DMS53 (cell line): Measurements from ENCODE around the gene SERF2.
A peak's percentile ranks its signal among the peaks of the same experiment; 100 is the strongest.

Experiments
- DNase-seq: peaks from one replicate; lab custom pipeline; 2025; lab: John Stamatoyannopoulos, UW

The SERF2 gene

DNA sequence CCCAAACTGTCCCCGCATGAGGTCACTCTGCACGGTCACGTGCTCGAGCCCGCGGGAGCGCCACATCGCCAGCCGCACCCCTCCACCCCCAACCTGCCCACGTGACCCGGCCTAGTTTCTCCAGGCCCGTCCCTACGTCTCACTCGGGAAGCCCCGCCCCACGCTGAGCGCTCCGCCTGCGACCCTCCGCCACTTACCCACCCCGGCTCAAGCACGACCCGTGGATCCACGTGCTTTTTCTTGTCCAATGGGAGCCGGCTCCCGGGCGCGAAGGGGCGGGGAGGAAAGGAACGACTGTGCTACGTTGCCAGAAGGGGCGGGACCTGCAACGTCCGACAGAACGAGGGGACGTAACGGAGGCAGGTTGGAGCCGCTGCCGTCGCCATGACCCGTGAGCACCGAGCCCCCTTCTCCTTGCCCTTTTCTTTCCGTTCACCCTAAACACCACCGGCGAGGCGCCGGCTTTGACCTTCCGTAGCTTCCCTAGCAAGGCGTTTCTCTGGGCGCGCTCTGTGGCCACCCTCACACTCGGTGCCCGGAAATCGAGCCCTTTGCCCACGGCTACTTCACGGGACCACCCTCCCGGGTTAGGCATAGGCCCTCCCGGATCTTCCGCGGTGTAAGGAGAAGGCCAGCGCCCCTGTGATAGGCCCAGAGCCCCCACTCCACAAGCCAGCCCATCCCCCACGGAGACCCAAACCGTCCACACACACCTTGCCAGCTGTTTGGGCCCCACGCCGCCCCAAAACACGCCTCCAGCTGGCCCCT is at the start of gene SERF2:
TSS of gene SERF2 (plus strand) at position 328 of the 768 bp plus-strand sequence. CDS start at position 385, 57 bp downstream.
- peak; percentile 99 for DNase-seq

DNA sequence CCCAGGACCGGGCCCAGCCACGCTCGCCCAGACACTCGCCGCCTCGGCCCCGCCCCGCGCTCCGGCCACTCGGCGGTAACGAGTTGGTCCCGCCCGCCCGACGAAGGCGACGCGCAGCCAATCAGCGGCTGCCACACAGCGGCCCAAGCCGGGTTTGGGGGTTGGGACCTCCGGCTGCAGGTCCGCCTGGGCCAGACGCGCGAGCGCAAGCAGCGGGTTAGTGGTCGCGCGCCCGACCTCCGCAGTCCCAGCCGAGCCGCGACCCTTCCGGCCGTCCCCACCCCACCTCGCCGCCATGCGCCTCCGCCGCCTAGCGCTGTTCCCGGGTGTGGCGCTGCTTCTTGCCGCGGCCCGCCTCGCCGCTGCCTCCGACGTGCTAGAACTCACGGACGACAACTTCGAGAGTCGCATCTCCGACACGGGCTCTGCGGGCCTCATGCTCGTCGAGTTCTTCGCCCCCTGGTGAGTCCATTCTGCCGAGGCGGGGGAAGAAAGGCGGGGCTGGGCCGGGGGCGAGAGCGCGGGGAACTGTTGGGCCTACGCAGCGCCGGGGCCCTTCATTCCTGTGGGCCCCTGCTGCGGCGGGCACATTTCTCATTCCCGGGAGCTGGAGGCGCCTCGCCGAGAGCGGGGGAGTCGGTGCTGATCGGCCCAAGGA is 45.7 kb upstream of the SERF2 start, which contains the start of gene PDIA3:
TSS of gene PDIA3 (plus strand) at position 194 of the 658 bp plus-strand sequence. CDS start at position 296, 102 bp downstream.
- DNase-seq: peak; percentile 94

DNA sequence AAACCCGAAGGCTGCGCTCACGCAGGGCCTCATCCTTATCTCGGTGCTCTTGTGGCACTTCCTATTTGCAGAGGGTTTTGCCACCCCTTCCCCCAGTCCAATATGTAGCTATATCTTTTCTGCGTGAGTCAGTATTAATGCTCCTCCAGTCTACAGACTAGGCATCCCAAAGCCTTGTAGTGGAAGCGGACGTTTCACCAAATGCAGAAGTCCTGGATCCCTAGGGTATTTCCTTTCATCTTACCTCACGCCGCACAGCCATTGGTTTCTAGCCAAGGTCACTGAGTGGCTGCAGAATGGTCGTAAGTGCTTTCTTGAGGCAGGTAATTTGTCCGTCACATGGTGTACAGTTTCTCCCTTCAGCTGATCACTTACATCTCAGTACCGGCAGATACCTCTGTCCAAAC is 45.2 kb upstream of the SERF2 start:
- DNase-seq: peak; percentile 59

DNA sequence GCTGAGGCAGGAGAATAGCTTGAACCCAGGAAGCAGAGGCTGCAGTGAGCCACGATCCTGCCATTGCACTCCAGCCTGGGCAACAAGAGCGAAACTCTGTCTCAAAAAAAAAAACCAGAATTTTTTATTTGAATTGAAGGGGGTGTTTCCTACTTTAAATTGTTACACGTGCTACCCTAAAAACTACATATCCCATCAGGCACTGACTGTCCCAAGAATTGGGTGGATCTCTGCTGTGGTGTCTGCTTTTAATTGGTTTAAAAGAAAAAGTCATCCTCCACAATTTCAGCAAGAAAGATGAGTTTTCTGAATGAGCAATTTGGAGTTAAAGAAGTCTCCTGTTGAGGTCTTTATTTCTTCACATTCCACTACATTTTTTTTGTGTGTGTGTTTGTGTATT is 43.7 kb upstream of the SERF2 start:
- no peak for DNase-seq

DNA sequence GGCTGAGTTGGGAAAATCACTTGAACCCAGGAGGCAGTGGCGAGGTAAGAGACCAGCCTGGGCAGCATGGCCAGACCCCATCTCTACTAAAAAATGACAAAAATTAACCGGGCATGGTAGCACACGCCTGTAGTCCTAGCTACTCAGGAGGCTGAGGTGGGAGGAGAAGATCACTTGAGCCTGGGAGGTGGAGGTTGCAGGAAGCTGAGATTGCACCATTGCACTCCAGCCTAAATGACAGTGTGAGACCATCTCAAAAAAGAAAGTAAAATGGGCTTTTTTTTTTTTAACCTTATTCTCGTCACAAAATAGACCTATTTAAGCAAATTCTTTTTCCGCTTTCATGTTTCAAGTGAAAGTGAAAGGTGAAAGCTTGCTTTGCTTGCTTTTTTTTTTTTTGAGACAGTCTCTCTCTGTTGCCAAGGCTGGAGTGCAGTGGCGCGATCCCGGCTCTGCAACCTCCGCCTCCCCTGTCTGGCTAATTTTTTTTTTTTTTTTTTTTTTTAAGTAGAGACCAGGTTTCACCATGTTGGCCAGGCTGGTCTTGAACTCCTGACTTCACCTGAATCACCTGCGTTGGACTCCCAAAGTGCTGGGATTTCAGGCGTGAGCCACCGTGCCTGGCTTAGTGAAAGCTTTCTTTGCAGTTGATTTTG is 42.3 kb upstream of the SERF2 start:
- no peak for DNase-seq

DNA sequence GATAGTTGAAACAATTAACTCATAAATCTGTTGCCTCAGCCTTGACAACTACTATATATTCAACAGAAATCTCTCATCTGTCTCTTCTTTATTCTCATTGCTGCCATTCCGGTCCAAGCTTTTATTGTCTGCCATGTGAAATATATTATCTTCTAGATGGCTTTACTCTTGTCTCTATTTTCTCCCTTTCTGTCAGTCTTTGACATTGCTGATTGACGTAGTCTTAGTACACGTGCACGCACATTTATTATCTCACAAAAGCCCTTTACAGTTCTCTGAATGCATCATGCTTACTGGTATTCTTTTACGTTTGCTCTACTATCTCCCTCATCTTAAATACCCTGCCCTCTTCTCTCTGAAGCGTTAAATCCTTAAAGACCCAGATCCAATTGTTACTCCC is 40.2 kb upstream of the SERF2 start:
- DNase-seq: no peak

DNA sequence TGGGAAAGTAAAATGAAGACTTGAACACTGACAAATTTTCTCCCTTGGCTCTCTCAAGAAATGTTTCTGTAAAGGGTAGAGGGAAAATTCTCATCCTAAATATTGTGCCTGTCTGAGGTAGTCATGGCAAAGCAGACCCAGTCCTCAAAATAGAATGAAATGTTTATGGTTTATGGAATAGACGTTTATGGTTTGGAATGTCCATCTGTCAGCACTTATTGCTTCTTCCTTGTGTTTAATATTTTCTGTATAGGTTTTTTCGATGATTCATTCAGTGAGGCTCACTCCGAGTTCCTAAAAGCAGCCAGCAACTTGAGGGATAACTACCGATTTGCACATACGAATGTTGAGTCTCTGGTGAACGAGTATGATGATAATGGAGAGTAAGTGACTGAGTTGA is 29.3 kb upstream of the SERF2 start:
- DNase-seq: no peak

DNA sequence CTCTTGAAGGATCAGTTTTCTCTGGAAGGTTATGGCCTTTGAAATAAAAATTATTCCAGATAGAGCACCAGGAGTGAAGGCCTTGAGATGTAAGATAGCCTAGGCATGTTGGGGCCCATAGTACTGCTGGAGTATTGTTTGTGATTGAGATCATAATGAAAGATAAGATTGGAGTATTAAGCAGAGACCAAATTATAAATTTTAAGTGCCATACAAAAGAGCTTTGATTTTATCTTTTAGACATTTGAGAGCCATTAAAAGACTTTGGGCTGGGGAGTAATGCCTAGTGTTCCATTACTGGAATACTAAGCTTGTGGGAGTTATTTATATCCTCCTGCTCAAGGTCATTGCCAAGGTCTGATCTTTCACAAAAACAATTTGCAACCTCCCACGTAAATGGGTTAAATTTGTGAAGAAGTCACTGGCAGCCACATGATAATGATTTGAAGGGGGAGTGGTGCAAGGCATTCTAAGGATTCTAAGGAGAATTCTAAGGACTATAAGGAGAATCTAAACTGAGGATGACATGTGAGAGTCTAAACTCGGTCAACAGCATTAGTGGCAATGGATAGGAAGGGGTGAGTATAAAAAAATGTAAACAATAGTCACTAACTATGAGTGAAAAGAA is 28.2 kb upstream of the SERF2 start:
- no peak for DNase-seq

DNA sequence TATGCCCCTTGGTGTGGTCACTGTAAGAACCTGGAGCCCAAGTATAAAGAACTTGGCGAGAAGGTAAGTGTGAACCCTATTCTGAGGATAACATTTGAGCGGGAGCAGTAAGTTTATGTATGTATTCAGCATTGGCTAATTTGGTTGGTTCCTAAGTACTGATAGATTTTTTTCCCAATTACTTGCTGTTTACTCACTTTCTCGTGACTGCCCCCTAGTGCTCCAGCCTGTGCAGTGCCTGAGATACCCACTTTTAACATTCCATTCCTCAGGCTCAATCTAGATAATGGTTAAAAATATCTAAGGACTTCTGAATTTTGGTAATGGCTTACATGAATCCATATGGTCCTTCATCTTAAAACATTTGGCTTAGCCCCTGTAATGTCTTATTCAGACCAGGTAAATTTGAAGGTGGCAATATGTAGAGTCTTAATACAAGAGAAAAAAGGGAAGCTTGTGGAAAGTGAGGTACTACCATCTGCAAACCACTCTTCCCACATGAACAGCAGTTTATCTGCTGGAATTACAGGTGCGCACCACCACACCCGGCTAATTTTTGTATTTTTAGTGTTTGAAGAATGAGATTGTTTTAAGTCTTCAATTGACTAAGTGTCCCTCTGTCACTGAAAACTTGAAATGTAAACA is 22.4 kb upstream of the SERF2 start:
- peak; percentile 68 for DNase-seq

DNA sequence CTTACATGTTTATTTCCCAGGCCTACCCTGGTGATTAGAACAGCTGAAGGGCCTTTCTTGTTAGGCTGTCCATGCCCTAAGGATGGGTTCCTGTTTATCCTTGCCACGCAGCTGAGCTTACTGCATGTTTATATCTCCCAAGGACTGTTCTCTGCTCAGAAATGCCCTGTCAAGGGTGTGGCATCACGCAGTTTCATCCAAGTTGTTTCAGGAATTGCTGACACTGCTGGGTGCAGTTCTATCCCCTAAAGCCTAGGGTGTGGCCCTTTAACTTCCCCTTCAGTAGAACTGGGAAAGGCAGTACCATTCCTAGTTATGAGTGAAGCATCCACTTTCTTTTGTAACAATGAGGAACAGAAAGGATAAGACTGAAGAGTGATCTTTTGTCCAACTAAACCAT is 20.3 kb upstream of the SERF2 start:
- no peak for DNase-seq

DNA sequence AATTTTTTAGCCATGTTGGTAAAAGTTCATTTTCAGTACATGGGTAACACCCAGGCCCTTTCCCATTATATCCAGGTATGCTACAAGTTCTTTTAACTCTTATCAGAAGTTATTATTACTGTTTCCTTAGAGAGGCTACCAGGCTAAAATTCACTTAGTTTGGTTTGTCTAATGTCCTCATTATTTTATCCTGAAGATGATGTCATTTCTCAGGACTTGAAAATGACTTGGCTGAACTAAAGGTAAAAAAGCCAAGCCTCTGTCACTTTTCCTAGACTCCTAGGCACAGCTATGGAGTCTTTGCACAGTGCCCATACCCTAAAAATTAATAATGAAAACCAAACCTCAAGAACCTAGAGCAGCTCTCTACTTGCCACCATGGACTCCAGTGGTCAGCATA is 19.5 kb upstream of the SERF2 start:
- no peak for DNase-seq

DNA sequence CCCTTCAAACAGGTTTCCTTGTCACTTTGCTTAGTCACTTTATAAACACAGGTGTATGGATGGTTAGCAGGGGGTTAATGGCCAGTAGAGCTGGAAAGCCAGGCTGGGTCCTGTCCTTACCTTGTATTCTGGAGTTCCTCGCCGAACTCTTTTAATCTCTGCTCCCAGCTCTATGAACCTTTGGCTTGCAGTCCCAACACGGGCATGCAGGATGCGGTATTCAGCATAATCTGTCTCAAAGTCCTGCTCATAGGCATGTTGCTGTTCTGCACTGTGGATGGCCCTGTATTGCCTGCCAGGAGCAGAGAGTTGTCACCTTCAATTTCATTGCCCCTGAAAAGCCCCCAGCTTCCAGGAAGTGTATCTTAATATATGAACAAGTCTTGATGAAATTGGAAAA is 18.1 kb upstream of the SERF2 start:
- DNase-seq: peak; percentile 35

DNA sequence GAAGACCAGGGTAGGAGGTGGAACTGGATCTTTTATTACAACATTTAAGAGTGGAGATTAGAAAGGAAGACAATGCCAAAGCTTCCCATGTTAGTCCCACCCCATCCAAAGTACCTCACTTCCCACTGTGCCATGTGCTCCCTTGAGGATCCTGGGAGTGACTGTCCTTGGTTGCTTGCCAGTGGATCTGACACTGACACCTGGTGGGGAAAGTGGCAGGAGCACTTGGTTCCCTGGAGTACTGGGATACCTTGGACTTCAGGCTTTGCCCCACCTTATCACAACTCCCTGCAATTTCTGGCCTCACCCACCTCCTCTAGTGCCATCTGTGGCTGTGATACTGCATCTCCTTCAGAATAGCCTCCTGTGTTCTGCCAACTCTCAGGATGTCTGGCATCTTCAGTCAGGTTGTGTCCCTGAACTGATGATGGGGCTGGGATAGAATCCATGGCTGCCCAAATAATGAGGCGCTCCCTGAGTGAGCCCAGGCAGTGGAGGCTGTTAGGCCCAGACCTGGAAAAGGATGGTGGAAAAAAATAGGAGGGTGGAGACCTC is 16.6 kb upstream of the SERF2 start:
- peak; percentile 87 for DNase-seq

DNA sequence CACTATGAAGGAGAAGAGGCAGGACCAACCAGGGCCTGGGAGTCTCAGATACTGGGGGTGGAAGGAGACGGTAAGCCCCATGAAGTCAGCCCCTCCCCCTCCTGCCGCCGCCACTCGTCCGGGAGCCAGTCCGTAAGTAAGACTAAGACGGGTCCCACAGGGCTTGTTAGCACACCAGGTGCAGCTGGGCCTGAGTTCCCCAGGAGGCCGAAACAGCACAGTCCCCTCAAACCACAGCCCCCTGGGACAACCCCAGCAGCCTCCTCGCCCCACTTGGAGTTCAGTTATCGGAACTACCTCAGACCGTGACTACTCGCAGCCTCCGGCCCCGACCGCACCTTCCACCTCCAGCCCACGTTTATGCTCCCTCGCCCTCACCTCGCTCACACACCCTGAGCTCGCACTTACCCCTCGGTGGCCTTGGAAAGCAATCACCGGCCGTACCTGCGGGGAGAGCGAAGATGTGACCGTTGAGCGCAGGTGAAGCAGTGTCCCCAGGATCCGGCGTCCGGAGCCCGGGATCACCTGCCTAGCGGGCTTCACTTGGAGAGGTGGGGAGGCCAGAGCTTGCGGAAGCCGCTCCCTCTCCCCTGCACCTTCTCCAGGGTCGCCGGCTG is 15.9 kb upstream of the SERF2 start:
- peak; percentile 81 for DNase-seq

DNA sequence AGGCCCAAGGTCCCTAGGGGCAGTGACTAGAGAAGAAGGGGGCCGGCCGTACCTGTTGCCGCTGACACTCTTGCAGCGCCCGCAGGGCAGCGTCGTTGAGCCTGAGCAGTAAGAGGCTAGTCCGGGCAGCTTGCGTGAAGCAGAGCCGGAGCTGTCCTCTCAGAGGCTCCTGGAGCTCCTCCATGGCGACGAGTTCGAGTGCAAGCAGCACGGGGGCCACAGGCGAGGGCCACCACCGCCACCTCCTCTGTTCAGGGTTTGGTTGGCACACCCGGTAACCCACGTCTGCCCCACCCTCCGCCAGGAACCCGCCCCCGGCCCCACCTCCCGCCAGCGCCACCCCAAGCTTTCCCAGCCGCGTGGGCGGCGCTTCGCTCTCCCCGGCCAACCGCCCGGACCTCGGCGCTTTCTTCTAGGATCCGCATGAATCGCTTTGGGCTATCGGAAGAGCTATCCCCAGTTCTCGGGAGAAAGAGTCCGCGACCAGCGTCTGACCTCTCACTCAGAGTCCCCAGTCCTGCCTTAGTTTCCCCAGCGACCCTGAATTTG is 15.3 kb upstream of the SERF2 start, which contains the start of gene ELL3:
TSS of gene ELL3 (minus strand) at position 249 of the 549 bp plus-strand sequence. CDS start at position 184, 65 bp downstream.
- DNase-seq: peak; percentile 88

DNA sequence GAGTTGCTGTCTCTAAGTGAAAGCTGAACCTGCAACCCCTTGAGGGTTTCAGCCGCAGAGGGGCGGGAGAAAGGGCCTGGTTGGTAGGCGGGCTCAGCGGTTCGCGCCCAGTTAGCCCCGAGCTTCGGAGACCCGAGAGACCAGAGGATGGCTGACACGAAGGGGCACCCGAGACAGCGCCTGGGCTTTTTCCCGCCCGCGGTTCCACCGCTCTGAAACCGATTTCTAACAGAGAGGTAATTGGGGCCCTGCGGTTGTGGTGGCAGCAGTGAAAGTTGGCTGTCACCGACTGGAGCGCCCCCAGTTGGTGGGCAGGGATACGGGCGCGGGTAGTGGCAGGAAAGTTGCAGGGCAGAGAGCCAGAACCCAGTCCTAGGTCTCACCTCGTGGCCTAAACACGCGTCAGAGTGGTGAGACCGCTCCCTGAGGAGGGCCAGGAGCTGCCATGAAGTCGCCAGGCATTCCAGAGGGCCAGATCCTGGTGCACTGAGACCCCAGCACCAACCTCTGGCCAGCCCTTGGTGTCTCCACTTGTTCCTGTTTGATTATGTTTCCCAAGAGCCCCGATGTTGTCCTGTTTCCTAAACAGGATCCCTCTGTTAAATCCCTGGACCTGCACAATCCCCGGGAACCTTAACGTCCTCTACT is 14.7 kb upstream of the SERF2 start:
- peak; percentile 90 for DNase-seq

DNA sequence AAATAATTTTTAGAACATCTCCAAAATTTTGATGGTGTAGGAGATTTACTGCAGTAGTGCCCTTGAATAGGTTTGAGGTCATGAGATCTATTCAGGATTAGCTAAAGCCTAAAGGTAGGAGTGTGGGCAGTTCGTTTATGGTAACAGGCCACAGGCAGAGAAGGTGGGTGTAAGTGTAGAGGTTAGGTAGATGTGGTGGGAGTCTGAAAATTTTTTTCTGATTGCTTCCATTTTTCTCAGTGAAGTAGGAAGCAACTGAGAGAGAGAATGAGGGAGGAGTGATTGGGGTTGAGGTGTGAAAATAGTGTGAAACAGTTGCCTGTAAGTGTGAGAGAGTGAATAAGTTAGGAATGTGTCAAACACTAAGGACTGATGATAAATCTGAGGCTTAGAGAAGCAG is 13.1 kb upstream of the SERF2 start:
- no peak for DNase-seq

DNA sequence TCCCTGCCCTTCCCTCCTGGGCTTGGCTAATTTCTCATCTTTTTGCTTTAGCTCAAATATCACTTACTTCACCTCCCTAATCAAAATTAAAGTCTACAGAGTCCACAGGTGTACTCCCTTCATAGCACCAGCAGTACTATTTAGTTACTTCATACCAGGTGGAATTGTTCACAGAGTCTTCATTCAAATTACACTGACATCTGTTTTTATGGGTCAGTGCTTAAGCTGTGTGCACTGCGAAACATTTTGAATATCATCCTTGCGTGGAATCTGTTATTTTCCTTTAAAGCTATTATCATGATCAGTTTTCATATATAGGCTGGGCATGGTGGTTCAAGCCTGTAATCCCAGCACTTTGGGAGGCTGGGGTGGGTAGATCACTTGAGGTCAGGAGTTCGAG is 2.7 kb upstream of the SERF2 start:
- no peak for DNase-seq

DNA sequence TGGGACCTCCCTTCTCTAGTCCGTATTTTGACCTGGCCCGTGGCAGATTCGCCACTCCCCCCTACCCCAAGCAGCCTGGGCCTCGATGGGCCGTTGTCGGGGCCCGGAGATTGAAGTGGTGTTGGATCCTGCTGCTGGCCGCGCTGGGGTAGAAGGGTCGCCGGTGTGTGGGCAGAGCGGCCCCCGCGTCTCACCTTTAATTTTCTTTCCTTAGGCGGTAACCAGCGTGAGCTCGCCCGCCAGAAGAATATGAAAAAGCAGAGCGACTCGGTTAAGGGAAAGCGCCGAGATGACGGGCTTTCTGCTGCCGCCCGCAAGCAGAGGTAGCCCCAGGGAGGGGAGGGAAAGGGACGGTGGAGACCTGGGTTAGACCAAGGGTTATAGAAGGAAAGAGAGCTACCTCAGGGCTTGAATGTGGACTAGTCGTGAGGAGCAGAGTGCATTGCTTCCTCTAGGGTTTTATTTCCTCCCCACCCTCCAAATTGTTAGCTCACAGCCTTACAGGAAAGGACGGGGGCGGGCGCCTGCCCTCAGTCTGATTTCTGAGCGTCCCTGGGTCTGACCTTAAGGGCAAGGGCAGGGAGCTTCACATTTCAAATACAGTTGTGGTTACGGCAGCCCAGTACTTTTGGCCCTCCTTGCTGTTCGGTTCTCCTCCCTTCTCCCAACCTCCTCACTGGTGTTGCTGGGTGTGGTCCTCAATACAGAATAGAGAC is 799 bp downstream of the SERF2 start:
- peak; percentile 44 for DNase-seq

DNA sequence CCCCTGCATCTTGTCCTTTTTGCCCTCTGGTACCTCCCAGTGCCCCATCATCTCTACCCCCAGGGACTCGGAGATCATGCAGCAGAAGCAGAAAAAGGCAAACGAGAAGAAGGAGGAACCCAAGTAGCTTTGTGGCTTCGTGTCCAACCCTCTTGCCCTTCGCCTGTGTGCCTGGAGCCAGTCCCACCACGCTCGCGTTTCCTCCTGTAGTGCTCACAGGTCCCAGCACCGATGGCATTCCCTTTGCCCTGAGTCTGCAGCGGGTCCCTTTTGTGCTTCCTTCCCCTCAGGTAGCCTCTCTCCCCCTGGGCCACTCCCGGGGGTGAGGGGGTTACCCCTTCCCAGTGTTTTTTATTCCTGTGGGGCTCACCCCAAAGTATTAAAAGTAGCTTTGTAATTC is 1.5 kb downstream of the SERF2 start:
- DNase-seq: no peak
